Measurements from ENCODE around the gene KCNA2. TPM values are rescaled to one million over a fixed set of nuclear protein-coding genes. Genes with fewer than 3 reads are reported as not detected.

KCNA2 gene
- total and polyA plus RNA-seq, 2 donors (not counting 1 experiment from before 2014, with no cell fraction given) = 0.39 to 0.59 TPM

- H3K79me2 ChIP-seq (ENCODE audit: control insufficient read depth, insufficient read depth, low read length) = no peaks in the 10 kb centered on the region
- 82% methylated on average over 1 of the region's 1 CpG for WGBS (ENCODE audit: insufficient coverage)
- H2AFZ ChIP-seq (ENCODE audit: insufficient read depth, low read depth, low read length, poor library complexity, severe bottlenecking) = no peak overlapping the region
- Mint-ChIP-seq H3K27ac (no peak overlapping the region), H3K27me3 (peaks cover 23% of the 10 kb centered on the region), H3K4me3 (no peak overlapping the region), H3K4me1 (no peaks in the 10 kb centered on the region), H3K9me3 (ENCODE audit: insufficient read depth) (no peaks in the 10 kb centered on the region)
- ChIA-PET CTCF (no interaction called here), POLR2A (no interaction called here)
- no peak overlapping the region for H3K9ac ChIP-seq (ENCODE audit: low read length)
- TF ChIP-seq CTCF (IDR thresholded peaks at IDR 0.05) (no peak), EZH2 (IDR thresholded peaks at IDR 0.05; ENCODE audit: borderline replicate concordance, insufficient read depth, low read depth, low read length, poor library complexity, severe bottlenecking) (no peak)
- H3K4me1 ChIP-seq (ENCODE audit: control insufficient read depth in 2 of 2, insufficient read depth in 2 of 2, low read length in 2 of 2) = no peaks in the 10 kb centered on the region
- no peak for DNase-seq
- intact Hi-C loops (cut with micrococcal nuclease) = no loop called here
- H3K9me3 ChIP-seq (ENCODE audit: control extremely low read depth in 1 of 3, control insufficient read depth in 2 of 3, insufficient read depth in 1 of 3, low read length in 2 of 3) = no peaks in the 10 kb centered on the region
- H3K4me3 ChIP-seq (ENCODE audit: control extremely low read depth in 1 of 5, extremely low read depth in 1 of 5, insufficient read depth in 1 of 5, low read depth in 2 of 5, low read length in 4 of 5) = no peak overlapping the region
- H4K20me1 ChIP-seq (ENCODE audit: control insufficient read depth, insufficient read depth, low read length, poor library complexity, severe bottlenecking) = no peaks in the 10 kb centered on the region
- H3K27me3 ChIP-seq (replicated peaks in 1 of 4; ENCODE audit: control extremely low read depth in 1 of 4, control insufficient read depth in 3 of 4, insufficient read depth in 4 of 4, low read length in 3 of 4) = peaks cover 0 to 13% (median 2%) of the 10 kb centered on the region in 4 experiments
- H3K27ac ChIP-seq (ENCODE audit: low read length in 2 of 2) = no peak overlapping the region
- H3K36me3 ChIP-seq (replicated peaks in 1 of 2; ENCODE audit: control extremely low read depth in 1 of 2, control insufficient read depth in 1 of 2, extremely low read depth in 1 of 2, insufficient read depth in 2 of 2, low read length in 1 of 2) = no peaks in the 10 kb centered on the region
- no peak overlapping the region for H3K4me2 ChIP-seq (replicated peaks; ENCODE audit: low read depth, low read length, poor library complexity, severe bottlenecking)
- ATAC-seq (ENCODE audit: low read depth) = no peak
These were observed 25.9 kb downstream of the KCNA2 start for GRCh38 chr1:110580244-110580643.

- 92% methylated on average over 3 of the region's 3 CpGs for WGBS (ENCODE audit: insufficient coverage)
- intact Hi-C loops (cut with micrococcal nuclease) = no loop called here
- H3K27ac Mint-ChIP-seq = no peak overlapping the region
These were observed 26.7 kb downstream of the KCNA2 start for GRCh38 chr1:110579460-110579859.

More at GRCh38 chr1:110579460-110579859, 26.7 kb downstream of the KCNA2 start:
- DNase-seq (no peak), ATAC-seq (ENCODE audit: low read depth) (no peak)
- Mint-ChIP-seq H3K27me3 (peaks cover 27% of the 10 kb centered on the region), H3K9me3 (ENCODE audit: insufficient read depth) (no peaks in the 10 kb centered on the region), H3K4me3 (no peak overlapping the region), H3K4me1 (no peaks in the 10 kb centered on the region)
- Histone ChIP-seq H2AFZ (ENCODE audit: insufficient read depth, low read depth, low read length, poor library complexity, severe bottlenecking) (no peak overlapping the region), H4K20me1 (ENCODE audit: control insufficient read depth, insufficient read depth, low read length, poor library complexity, severe bottlenecking) (no peaks in the 10 kb centered on the region), H3K9ac (ENCODE audit: low read length) (no peak overlapping the region), H3K4me1 (ENCODE audit: control insufficient read depth in 2 of 2, insufficient read depth in 2 of 2, low read length in 2 of 2) (no peaks in the 10 kb centered on the region), H3K4me2 (replicated peaks; ENCODE audit: low read depth, low read length, poor library complexity, severe bottlenecking) (no peak overlapping the region), H3K4me3 (ENCODE audit: control extremely low read depth in 1 of 5, extremely low read depth in 1 of 5, insufficient read depth in 1 of 5, low read depth in 2 of 5, low read length in 4 of 5) (no peak overlapping the region), H3K27me3 (replicated peaks in 1 of 4; ENCODE audit: control extremely low read depth in 1 of 4, control insufficient read depth in 3 of 4, insufficient read depth in 4 of 4, low read length in 3 of 4) (peaks cover 0 to 14% (median 2%) of the 10 kb centered on the region in 4 experiments), H3K27ac (ENCODE audit: low read length in 2 of 2) (no peak overlapping the region), H3K79me2 (ENCODE audit: control insufficient read depth, insufficient read depth, low read length) (no peaks in the 10 kb centered on the region), H3K36me3 (replicated peaks in 1 of 2; ENCODE audit: control extremely low read depth in 1 of 2, control insufficient read depth in 1 of 2, extremely low read depth in 1 of 2, insufficient read depth in 2 of 2, low read length in 1 of 2) (no peaks in the 10 kb centered on the region), H3K9me3 (ENCODE audit: control extremely low read depth in 1 of 3, control insufficient read depth in 2 of 3, insufficient read depth in 1 of 3, low read length in 2 of 3) (no peaks in the 10 kb centered on the region)
- CTCF ChIA-PET = no interaction called here
- POLR2A ChIA-PET = no interaction called here
- no peak for TF ChIP-seq CTCF (IDR thresholded peaks at IDR 0.05)
- TF ChIP-seq EZH2 (IDR thresholded peaks at IDR 0.05; ENCODE audit: borderline replicate concordance, insufficient read depth, low read depth, low read length, poor library complexity, severe bottlenecking) = no peak

All from B cell (primary cell).